Esophagus squamous epithelium (tissue), 5 donors: ENCODE data around the gene PRMT5. TPM values are rescaled to one million over a fixed set of nuclear protein-coding genes. Genes with fewer than 3 reads are reported as not detected.
"Not testable (repeated sequence)": the region's sequence is repeated elsewhere in the genome, so short reads cannot be mapped to it uniquely, and the experiment has no call there.

Experiments
- DNase-seq: peaks from one replicate; lab custom pipeline; 2025; lab: John Stamatoyannopoulos, UW
- H3K27ac ChIP-seq, 4 donors: fragments of 200-600 bp; sonication (generic); one replicate each; pipeline ENCODE4 v1.5.1; 2016 to 2019; ENCODE audit warnings: mild to moderate bottlenecking in 1 of 4
- H3K27me3 ChIP-seq, 4 donors: fragments of 200-600 bp; sonication (generic); 1 replicate in 3 of 4; 2 replicates in 1 of 4; pipeline versions ENCODE4 v1.5.1 to v1.6.0; 2017 to 2021; ENCODE audit warnings: antibody characterized with exemption in 1 of 4
- H3K36me3 ChIP-seq, 3 donors: fragments of 200-600 bp; sonication (generic); one replicate each; pipeline ENCODE4 v1.5.1; 2016 to 2019
- H3K4me1 ChIP-seq, 3 donors: fragments of 200-600 bp; sonication (generic); one replicate each; pipeline ENCODE4 v1.5.1; 2017 to 2019
- H3K4me3 ChIP-seq, 4 donors: fragments of 200-600 bp; sonication (generic); 1 replicate in 3 of 4; 2 replicates in 1 of 4; pipeline ENCODE4 v1.5.1; 2016 to 2019; ENCODE audit warnings: mild to moderate bottlenecking in 2 of 4, moderate library complexity in 1 of 4
- H3K9me3 ChIP-seq, 3 donors: fragments of 200-600 bp; sonication (generic); one replicate each; pipeline ENCODE4 v1.5.1; 2016 to 2019
- POLR2A ChIP-seq, 4 donors: fragments of 450-650 bp; IDR thresholded peaks; one replicate each; pipeline ENCODE4 v1.6.1; 2017; ENCODE audit warnings: antibody characterized with exemption in 4 of 4, mild to moderate bottlenecking in 4 of 4, moderate library complexity in 3 of 4
- WGBS, 2 donors: methylation state at CpG; one replicate each; pipeline ENCODE4 v1.1.5; 2018; 5-methylcytosine and 5-hydroxymethylcytosine counted together
- intact Hi-C: fragments of 100-400 bp; cut with DNase I; formaldehyde crosslinking; loops from one replicate; pipeline ENCODE4 v1.15.0; 2022
- total RNA-seq, 4 donors: library from RNA; depleted of rRNA; stranded (reverse); fragments of >200 nt; gene quantifications; one replicate each; pipeline ENCODE4 v1.1.0, GENCODE V29; 2016
- TF ChIP-seq, protein P1 (sequence below), 6 experiments: fragments of 450-650 bp in 4 of 6; fragments of 200-600 bp in 2 of 6; sonication (generic) in 2 of 6; IDR thresholded peaks; one replicate each; pipeline ENCODE4 v1.5.1; 2016 to 2019; ENCODE audit warnings: antibody characterized with exemption in 6 of 6, mild to moderate bottlenecking in 4 of 6, moderate library complexity in 4 of 6
- donor health status: DM: yes; HTN: yes; CAD: no.

Gene PRMT5
- total RNA-seq, 4 donors from 2014 or later: 36.5 to 75.0 (median 66.1) TPM

- TF ChIP-seq POLR2A (IDR thresholded peaks at IDR 0.05): no peak
- TF ChIP-seq, protein P1, sequence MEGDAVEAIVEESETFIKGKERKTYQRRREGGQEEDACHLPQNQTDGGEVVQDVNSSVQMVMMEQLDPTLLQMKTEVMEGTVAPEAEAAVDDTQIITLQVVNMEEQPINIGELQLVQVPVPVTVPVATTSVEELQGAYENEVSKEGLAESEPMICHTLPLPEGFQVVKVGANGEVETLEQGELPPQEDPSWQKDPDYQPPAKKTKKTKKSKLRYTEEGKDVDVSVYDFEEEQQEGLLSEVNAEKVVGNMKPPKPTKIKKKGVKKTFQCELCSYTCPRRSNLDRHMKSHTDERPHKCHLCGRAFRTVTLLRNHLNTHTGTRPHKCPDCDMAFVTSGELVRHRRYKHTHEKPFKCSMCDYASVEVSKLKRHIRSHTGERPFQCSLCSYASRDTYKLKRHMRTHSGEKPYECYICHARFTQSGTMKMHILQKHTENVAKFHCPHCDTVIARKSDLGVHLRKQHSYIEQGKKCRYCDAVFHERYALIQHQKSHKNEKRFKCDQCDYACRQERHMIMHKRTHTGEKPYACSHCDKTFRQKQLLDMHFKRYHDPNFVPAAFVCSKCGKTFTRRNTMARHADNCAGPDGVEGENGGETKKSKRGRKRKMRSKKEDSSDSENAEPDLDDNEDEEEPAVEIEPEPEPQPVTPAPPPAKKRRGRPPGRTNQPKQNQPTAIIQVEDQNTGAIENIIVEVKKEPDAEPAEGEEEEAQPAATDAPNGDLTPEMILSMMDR (IDR thresholded peaks at IDR 0.05): no peak
- intact Hi-C loops: no loop called here
- Histone ChIP-seq H3K27me3 (no peaks in the 10 kb centered on the region), H3K27ac (no peak overlapping the region), H3K36me3 (peaks cover 0 to 60% (median 4%) of the 10 kb centered on the region in 3 donors), H3K9me3 (no peaks in the 10 kb centered on the region), H3K4me1 (peaks cover 6 to 30% (median 11%) of the 10 kb centered on the region in 3 donors), H3K4me3 (no peak overlapping the region)
- no peak for DNase-seq
- whole genome bisulfite sequencing, 2 donors: 87 to 100% methylated on average over 1 of the region's 1 CpG
Measured at GRCh38 chr14:22952418-22952817, 23.2 kb upstream of the PRMT5 start.

DNA sequence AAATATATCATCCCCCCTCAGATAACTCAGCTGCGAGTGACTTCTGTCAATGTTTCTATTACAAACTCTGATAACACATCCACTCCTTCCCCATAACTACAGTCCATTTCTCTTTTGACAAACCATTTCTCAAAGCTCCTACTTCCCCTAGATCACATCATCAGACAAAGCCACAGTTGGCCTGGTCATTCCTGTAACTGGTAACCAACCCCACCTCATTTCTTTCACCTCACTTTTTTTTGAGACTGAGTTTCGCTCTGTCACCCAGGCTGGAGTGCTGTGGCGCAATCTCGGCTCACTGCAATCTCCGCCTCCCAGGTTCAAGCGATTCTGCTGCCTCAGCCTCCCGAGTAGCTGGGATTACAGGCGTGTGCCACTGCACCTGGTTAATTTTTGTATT lies 22.6 kb upstream of the PRMT5 start:
- DNase-seq: not testable (repeated sequence)
- 91 to 92% methylated on average over 8 of the region's 8 CpGs for WGBS, 2 donors

GRCh38 chr14:22945642-22946041 lies 16.5 kb upstream of the PRMT5 start:
- intact Hi-C loops: no loop called here
- Histone ChIP-seq H3K4me3 (no peak overlapping the region), H3K9me3 (no peaks in the 10 kb centered on the region), H3K4me1 (no peaks in the 10 kb centered on the region), H3K36me3 (peaks cover 0 to 63% (median 18%) of the 10 kb centered on the region in 3 donors), H3K27me3 (no peaks in the 10 kb centered on the region), H3K27ac (no peak overlapping the region)
- no peak for DNase-seq
- TF ChIP-seq POLR2A (IDR thresholded peaks at IDR 0.05): no peak
- TF ChIP-seq, protein P1 (IDR thresholded peaks at IDR 0.05): no peak
- WGBS, 2 donors: 89% methylated on average over 3 of the region's 3 CpGs

More for the DNA sequence above, 22.6 kb upstream of the PRMT5 start:
- H3K4me3 ChIP-seq, H3K9me3 ChIP-seq, H3K27me3 ChIP-seq, intact Hi-C loops, H3K27ac ChIP-seq: not testable (repeated sequence)
- Histone ChIP-seq H3K4me1 (peaks cover 6 to 26% (median 11%) of the 10 kb centered on the region in 3 donors), H3K36me3 (peaks cover 0 to 66% (median 10%) of the 10 kb centered on the region in 3 donors)

DNA sequence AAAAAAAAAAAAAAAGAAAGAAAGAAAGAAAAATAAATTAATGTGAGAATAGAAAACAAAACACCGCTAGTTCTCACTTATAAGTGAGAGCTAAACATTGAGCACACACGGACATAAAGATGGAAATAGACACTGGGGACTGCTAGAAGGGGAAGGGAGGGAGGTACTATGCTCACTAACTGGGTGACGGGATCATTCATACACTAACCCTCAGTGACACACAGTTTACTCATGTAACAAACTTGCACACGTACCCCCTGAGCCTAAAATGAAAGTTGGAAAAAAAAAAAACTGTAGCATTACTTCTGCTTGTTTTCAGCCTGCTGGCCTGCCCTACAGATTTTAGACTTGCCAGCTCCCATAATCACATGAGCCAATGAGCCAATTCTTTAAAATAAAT lies 10.5 kb upstream of the PRMT5 start:
- H3K9me3 ChIP-seq: no peaks in the 10 kb centered on the region
- H3K4me1 ChIP-seq: no peaks in the 10 kb centered on the region
- DNase-seq: no peak
- no peaks in the 10 kb centered on the region for H3K27me3 ChIP-seq
- no peak overlapping the region for H3K27ac ChIP-seq
- H3K36me3 ChIP-seq: peaks cover 0 to 17% (median 0%) of the 10 kb centered on the region in 3 donors
- intact Hi-C loops: no loop called here
- H3K4me3 ChIP-seq: no peak overlapping the region
- WGBS, 2 donors: 86 to 91% methylated on average over 4 of the region's 4 CpGs
- TF ChIP-seq, protein P1 (IDR thresholded peaks at IDR 0.05): no peak
- TF ChIP-seq POLR2A (IDR thresholded peaks at IDR 0.05): no peak

DNA sequence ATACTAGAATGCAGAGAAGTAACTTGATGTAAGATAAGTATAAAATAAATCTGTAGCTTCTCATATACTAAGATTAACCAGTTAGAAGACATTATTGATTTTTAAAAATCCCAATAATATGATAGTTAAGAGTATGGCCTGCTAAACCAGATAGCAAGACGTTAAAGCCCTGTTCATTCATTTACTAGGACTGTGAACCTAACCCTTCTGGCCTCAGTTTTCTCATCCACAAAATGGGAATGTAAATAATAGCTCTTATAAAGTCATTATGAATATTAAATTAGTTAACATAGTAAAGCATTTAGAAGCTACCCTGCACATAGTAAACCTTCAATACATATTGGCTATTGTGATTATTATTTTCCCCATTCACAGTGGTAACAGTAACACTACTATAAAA lies 6.0 kb upstream of the PRMT5 start:
- peaks cover 0 to 11% (median 0%) of the 10 kb centered on the region in 3 donors for H3K36me3 ChIP-seq
- H3K4me3 ChIP-seq: no peak overlapping the region
- no peak for DNase-seq
- H3K27me3 ChIP-seq: no peaks in the 10 kb centered on the region
- no peak overlapping the region for H3K27ac ChIP-seq
- TF ChIP-seq, protein P1 (IDR thresholded peaks at IDR 0.05): no peak
- TF ChIP-seq POLR2A (IDR thresholded peaks at IDR 0.05): no peak
- intact Hi-C loops: no loop called here
- H3K9me3 ChIP-seq: no peaks in the 10 kb centered on the region
- H3K4me1 ChIP-seq: peaks cover 4 to 15% (median 6%) of the 10 kb centered on the region in 3 donors
- WGBS, 2 donors: 87 to 91% methylated on average over 1 of the region's 1 CpG

DNA sequence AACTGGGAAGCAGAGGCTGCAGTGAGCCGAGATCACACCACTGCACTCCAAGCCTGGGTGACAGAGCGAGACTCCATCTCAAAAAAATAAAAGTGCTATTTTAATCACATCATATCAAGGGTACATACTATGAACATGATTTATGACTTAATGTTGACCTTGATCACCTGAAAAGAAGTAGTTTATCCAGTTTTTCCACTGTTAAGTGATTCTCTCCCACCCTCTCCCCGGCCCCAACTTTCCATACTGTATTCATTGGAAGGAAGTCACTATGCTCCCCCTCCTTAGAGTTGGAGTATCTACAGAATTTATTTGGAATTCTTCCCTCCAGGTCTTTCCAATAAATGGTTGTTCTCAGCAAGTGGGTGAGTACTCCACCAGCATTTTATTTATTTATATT lies 3.0 kb upstream of the PRMT5 start:
- Histone ChIP-seq H3K4me1 (peaks cover 20 to 37% (median 22%) of the 10 kb centered on the region in 3 donors), H3K27me3 (no peaks in the 10 kb centered on the region), H3K27ac (no peak overlapping the region), H3K4me3 (no peak overlapping the region), H3K9me3 (no peaks in the 10 kb centered on the region), H3K36me3 (peaks cover 0 to 4% (median 0%) of the 10 kb centered on the region in 3 donors)
- TF ChIP-seq, protein P1 (IDR thresholded peaks at IDR 0.05): no peak
- no peak for TF ChIP-seq POLR2A (IDR thresholded peaks at IDR 0.05)
- no peak for DNase-seq
- 74 to 87% methylated on average over 3 of the region's 3 CpGs for WGBS, 2 donors
- intact Hi-C loops: loop anchor here (5.0 kb wide), 1 partner anchor 45 kb away; no protein-coding TSS in a partner anchor
